GM23338 (cell line): ENCODE results near the gene HSPA12A.

Experiments used
- CREB1 ChIP-seq: fragments of 250-450 bp; sonication (Bioruptor Pico); IDR thresholded peaks from 2 replicates; pipeline ENCODE4 v1.5.0; 2020; ENCODE audit warnings: low read depth, mild to moderate bottlenecking, moderate library complexity
- CTCF ChIP-seq, 2 experiments: fragments of 200-600 bp in 1 of 2; sonication (generic) in 1 of 2; conservative IDR thresholded peaks; 2 replicates each; pipeline versions ENCODE4 v1.5.1 to v1.6.1; 2016 to 2017; ENCODE audit warnings: antibody characterized with exemption in 2 of 2, low read depth in 2 of 2, mild to moderate bottlenecking in 2 of 2, moderate library complexity in 1 of 2
- REST ChIP-seq: IDR thresholded peaks from one replicate; pipeline ENCODE4 v1.6.1; 2018; ENCODE audit warnings: antibody characterized with exemption; ENCODE audit not compliant: unreplicated experiment

GRCh38 chr10:116768786-116769185 is 26.4 kb upstream of the HSPA12A start:
- TF ChIP-seq CTCF (conservative IDR thresholded peaks at IDR 0.05; ENCODE audit: low read depth in 2 of 2) (no peak), REST (no peak), CREB1 (CRISPR knock-in tag) (no peak)
